Fibroblast of lung (primary cell): Measurements from ENCODE around the gene SNX2.

Experiments used
- CTCF ChIP-seq, 2 donors: IDR thresholded peaks in 1 of 2; conservative IDR thresholded peaks in 1 of 2; 1 replicate in 1 of 2; 2 replicates in 1 of 2; pipeline ENCODE4 v1.5.1; 2011 to 2012; ENCODE audit warnings: low read length in 2 of 2, control low read depth in 1 of 2, inconsistent platforms in 1 of 2, low read depth in 1 of 2, mild to moderate bottlenecking in 1 of 2
- EZH2 ChIP-seq: IDR thresholded peaks from 2 replicates; pipeline ENCODE4 v1.5.1; 2012; ENCODE audit warnings: low read length, control low read depth, mild to moderate bottlenecking; ENCODE audit errors: missing control alignments

- no peak for TF ChIP-seq CTCF (conservative IDR thresholded peaks at IDR 0.05 in 1 of 2, IDR thresholded peaks at IDR 0.05 in 1 of 2; ENCODE audit: low read depth in 1 of 2, low read length in 2 of 2)
- TF ChIP-seq EZH2: no peak
Observed at GRCh38 chr5:122844136-122844909, 69.4 kb downstream of the SNX2 start.
